Mesenchymal stem cell (in vitro differentiated cells and primary cell): Measurements from ENCODE around the gene TPBGL.

Experiments used
- DNase-seq: peaks from one replicate; pipeline ENCODE4 v3.0.0-alpha.2; 2013
- H2AFZ ChIP-seq: one replicate; pipeline ENCODE4 v1.6.1; 2013; ENCODE audit warnings: low read depth, mild to moderate bottlenecking, control low read depth, inconsistent platforms, low read length, moderate library complexity
- H2AK5ac ChIP-seq: 2 replicates; pipeline ENCODE4 v1.6.1; 2013; ENCODE audit warnings: low read length, moderate library complexity, mild to moderate bottlenecking, inconsistent platforms; ENCODE audit not compliant: severe bottlenecking
- H2BK120ac ChIP-seq: one replicate; pipeline ENCODE4 v1.6.1; 2013; ENCODE audit warnings: low read depth, mild to moderate bottlenecking, inconsistent platforms, low read length, moderate library complexity
- H2BK12ac ChIP-seq, 2 experiments: one replicate each; pipeline ENCODE4 v1.6.1; 2013; ENCODE audit warnings: inconsistent platforms in 2 of 2, low read length in 2 of 2, mild to moderate bottlenecking in 2 of 2, moderate library complexity in 2 of 2, control low read depth in 1 of 2
- H2BK15ac ChIP-seq: one replicate; pipeline ENCODE4 v1.6.1; 2013; ENCODE audit warnings: mild to moderate bottlenecking, low read depth, inconsistent platforms; ENCODE audit not compliant: poor library complexity, severe bottlenecking
- H2BK5ac ChIP-seq: 2 replicates; pipeline ENCODE4 v1.6.1; 2013; ENCODE audit warnings: low read depth, mild to moderate bottlenecking, low read length, control low read depth, inconsistent platforms; ENCODE audit not compliant: poor library complexity, severe bottlenecking
- H3K14ac ChIP-seq, 2 experiments: one replicate each; pipeline ENCODE4 v1.6.1; 2013; ENCODE audit warnings: inconsistent platforms in 2 of 2, low read length in 2 of 2, control low read depth in 1 of 2, mild to moderate bottlenecking in 1 of 2, moderate library complexity in 1 of 2
- H3K18ac ChIP-seq, 2 experiments: one replicate each; pipeline ENCODE4 v1.6.1; 2013; ENCODE audit warnings: inconsistent platforms in 2 of 2, low read length in 2 of 2, control low read depth in 1 of 2, low read depth in 1 of 2, mild to moderate bottlenecking in 1 of 2
- H3K23ac ChIP-seq, 2 experiments: one replicate each; pipeline ENCODE4 v1.6.1; 2013; ENCODE audit warnings: inconsistent platforms in 2 of 2, low read length in 2 of 2, mild to moderate bottlenecking in 2 of 2, moderate library complexity in 2 of 2, control low read depth in 1 of 2
- H3K27ac ChIP-seq: 2 replicates; pipeline ENCODE4 v1.5.1; 2013; ENCODE audit warnings: mild to moderate bottlenecking, moderate library complexity, low read length, control low read depth, inconsistent platforms; ENCODE audit not compliant: poor library complexity, severe bottlenecking
- H3K27me3 ChIP-seq, 2 experiments: 2 replicates each; pipeline versions ENCODE4 v1.6.1 to v1.7.0; 2013; ENCODE audit warnings: low read length in 2 of 2, mild to moderate bottlenecking in 2 of 2, moderate library complexity in 2 of 2, control low read depth in 1 of 2, inconsistent platforms in 1 of 2; ENCODE audit not compliant: control insufficient read depth in 1 of 2, insufficient read depth in 1 of 2
- H3K36me3 ChIP-seq, 2 experiments: 2 replicates each; pipeline versions ENCODE4 v1.6.1 to v1.7.0; 2013; ENCODE audit warnings: low read length in 2 of 2, control low read depth in 1 of 2, inconsistent platforms in 1 of 2, low read depth in 1 of 2, mild to moderate bottlenecking in 1 of 2; ENCODE audit not compliant: insufficient read depth in 2 of 2, control insufficient read depth in 1 of 2
- H3K4ac ChIP-seq, 2 experiments: one replicate each; pipeline ENCODE4 v1.6.1; 2013; ENCODE audit warnings: inconsistent platforms in 2 of 2, low read length in 2 of 2, mild to moderate bottlenecking in 2 of 2, moderate library complexity in 2 of 2, control low read depth in 1 of 2, low read depth in 1 of 2
- H3K4me1 ChIP-seq: 2 replicates; pipeline ENCODE4 v1.6.1; 2013; ENCODE audit warnings: low read depth, low read length, control low read depth; ENCODE audit not compliant: control insufficient read depth, insufficient read depth
- H3K4me2 ChIP-seq: 2 replicates; pipeline ENCODE4 v1.6.1; 2013; ENCODE audit warnings: low read length, mild to moderate bottlenecking, inconsistent platforms; ENCODE audit not compliant: poor library complexity, severe bottlenecking
- H3K4me3 ChIP-seq, 2 experiments: 2 replicates each; pipeline versions ENCODE4 v1.5.1 to v1.7.0; 2013; ENCODE audit warnings: low read length in 2 of 2, mild to moderate bottlenecking in 2 of 2, control low read depth in 1 of 2, low read depth in 1 of 2; ENCODE audit not compliant: insufficient read depth in 1 of 2
- H3K79me1 ChIP-seq: replicated peaks from 2 replicates; pipeline ENCODE4 v1.6.1; 2013; ENCODE audit warnings: mild to moderate bottlenecking, control low read depth, low read length, inconsistent platforms; ENCODE audit not compliant: poor library complexity, severe bottlenecking
- H3K9ac ChIP-seq: 2 replicates; pipeline ENCODE4 v1.7.0; 2013; ENCODE audit warnings: mild to moderate bottlenecking, low read length, moderate library complexity
- H3K9me3 ChIP-seq: 2 replicates; pipeline ENCODE4 v1.7.0; 2013; ENCODE audit warnings: mild to moderate bottlenecking, low read length; ENCODE audit not compliant: control insufficient read depth
- H4K8ac ChIP-seq: one replicate; pipeline ENCODE4 v1.6.1; 2013; ENCODE audit warnings: inconsistent platforms, mild to moderate bottlenecking, low read length, moderate library complexity
- H4K91ac ChIP-seq: one replicate; pipeline ENCODE4 v1.6.1; 2013; ENCODE audit warnings: mild to moderate bottlenecking, low read length, inconsistent platforms
- WGBS: methylation state at CpG from one replicate; pipeline ENCODE4 v1.1.7; 2013; ENCODE audit warnings: mixed read lengths; 5-methylcytosine and 5-hydroxymethylcytosine counted together

The TPBGL gene

GRCh38 chr11:75198278-75198973 is 42.1 kb upstream of the TPBGL start:
- Histone ChIP-seq H4K8ac (no peak overlapping the region), H2AFZ (no peak overlapping the region), H3K4me1 (peaks cover 4% of the 10 kb centered on the region), H2BK120ac (no peak overlapping the region), H3K79me1 (no peaks in the 10 kb centered on the region), H3K9me3 (no peaks in the 10 kb centered on the region), H2BK12ac (no peak overlapping the region), H3K23ac (no peak overlapping the region), H3K14ac (no peak overlapping the region), H3K36me3 (peaks cover 0 to 77% of the 10 kb centered on the region in 2 experiments), H3K9ac (no peak overlapping the region), H3K4ac (no peak overlapping the region), H3K18ac (no peak overlapping the region), H3K27ac (no peak overlapping the region), H2BK5ac (no peak overlapping the region), H3K4me3 (no peak overlapping the region), H4K91ac (no peak overlapping the region), H2BK15ac (no peak overlapping the region), H2AK5ac (no peak overlapping the region), H3K4me2 (no peak overlapping the region), H3K27me3 (peaks cover 0 to 50% of the 10 kb centered on the region in 2 experiments)
- DNase-seq = no peak
- 87% methylated on average over 7 of the region's 7 CpGs for WGBS

DNA sequence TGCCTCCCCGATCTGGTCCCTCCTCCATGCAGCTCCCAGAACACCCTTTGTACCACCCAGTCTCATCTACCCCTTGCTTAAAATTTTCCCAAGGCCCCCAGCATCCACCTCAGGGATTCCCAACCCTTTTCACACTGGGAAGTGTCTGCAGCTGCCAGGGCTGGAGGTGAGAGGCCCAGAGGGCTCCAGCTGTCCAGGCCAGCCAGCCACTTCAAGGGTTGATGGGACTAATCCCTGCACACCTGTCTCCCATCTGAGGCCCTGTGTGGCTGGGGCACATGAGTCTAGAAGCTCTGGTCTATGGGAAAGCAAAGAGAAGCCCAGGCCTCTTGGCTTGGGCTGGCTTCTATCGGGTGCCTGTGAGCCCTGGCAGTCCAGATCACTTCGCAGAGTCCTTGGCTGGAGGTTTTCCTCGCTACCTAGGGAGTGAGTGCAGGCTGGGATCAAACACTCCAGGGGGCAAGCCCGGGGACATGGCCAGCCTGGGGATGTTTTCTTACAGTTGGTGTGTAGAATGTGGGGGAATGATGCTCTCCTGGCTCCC is 41.1 kb upstream of the TPBGL start:
- no peak for DNase-seq
- no peak overlapping the region for H4K8ac ChIP-seq
- no peak overlapping the region for H2AFZ ChIP-seq
- no peak overlapping the region for H3K14ac ChIP-seq
- no peak overlapping the region for H3K23ac ChIP-seq
- WGBS = 90% methylated on average over 4 of the region's 5 CpGs
- H3K18ac ChIP-seq = no peak overlapping the region
- H3K79me1 ChIP-seq = no peaks in the 10 kb centered on the region
- no peaks in the 10 kb centered on the region for H3K9me3 ChIP-seq
- no peak overlapping the region for H3K4me3 ChIP-seq
- no peak overlapping the region for H2BK15ac ChIP-seq
- no peak overlapping the region for H3K27ac ChIP-seq
- H3K27me3 ChIP-seq = peaks cover 0 to 56% of the 10 kb centered on the region in 2 experiments
- peaks cover 6% of the 10 kb centered on the region for H3K4me1 ChIP-seq
- no peak overlapping the region for H2AK5ac ChIP-seq
- no peak overlapping the region for H3K9ac ChIP-seq
- peaks cover 0 to 77% of the 10 kb centered on the region in 2 experiments for H3K36me3 ChIP-seq
- no peak overlapping the region for H3K4me2 ChIP-seq
- no peak overlapping the region for H3K4ac ChIP-seq
- no peak overlapping the region for H2BK5ac ChIP-seq
- H4K91ac ChIP-seq = no peak overlapping the region
- no peak overlapping the region for H2BK120ac ChIP-seq
- H2BK12ac ChIP-seq = no peak overlapping the region

DNA sequence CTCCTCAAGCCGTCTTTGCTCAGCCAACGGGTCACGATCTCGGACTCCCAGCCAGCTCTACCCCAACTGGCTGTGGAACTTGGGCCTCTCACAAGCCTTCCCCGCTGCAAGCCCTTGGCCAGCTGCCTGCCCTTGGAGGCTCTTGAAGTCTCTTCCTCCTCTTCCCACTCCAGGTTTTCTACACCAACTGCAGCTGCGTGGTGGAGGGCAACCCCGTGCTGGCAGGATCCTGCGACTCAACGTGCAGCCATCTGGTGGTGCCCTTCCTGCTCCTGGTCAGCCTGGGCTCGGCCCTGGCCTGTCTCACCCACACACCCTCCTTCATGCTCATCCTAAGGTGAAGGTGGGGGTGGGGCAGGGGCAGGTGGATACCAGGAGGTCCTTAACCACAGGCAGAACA is 40.5 kb upstream of the TPBGL start:
- no peak overlapping the region for H2BK120ac ChIP-seq
- H2BK15ac ChIP-seq = no peak overlapping the region
- H3K9me3 ChIP-seq = no peaks in the 10 kb centered on the region
- no peak overlapping the region for H4K91ac ChIP-seq
- no peak overlapping the region for H3K23ac ChIP-seq
- no peak overlapping the region for H3K18ac ChIP-seq
- H2AFZ ChIP-seq = no peak overlapping the region
- DNase-seq = no peak
- no peak overlapping the region for H2BK5ac ChIP-seq
- H3K27me3 ChIP-seq = peaks cover 0 to 54% of the 10 kb centered on the region in 2 experiments
- H3K4ac ChIP-seq = no peak overlapping the region
- H3K79me1 ChIP-seq = no peaks in the 10 kb centered on the region
- H3K9ac ChIP-seq = no peak overlapping the region
- H3K36me3 ChIP-seq = peaks cover 0 to 76% of the 10 kb centered on the region in 2 experiments
- no peak overlapping the region for H2BK12ac ChIP-seq
- no peak overlapping the region for H3K4me2 ChIP-seq
- no peak overlapping the region for H3K14ac ChIP-seq
- H3K27ac ChIP-seq = no peak overlapping the region
- no peak overlapping the region for H3K4me3 ChIP-seq
- H3K4me1 ChIP-seq = peaks cover 10% of the 10 kb centered on the region
- H4K8ac ChIP-seq = no peak overlapping the region
- WGBS = 92% methylated on average over 5 of the region's 10 CpGs
- no peak overlapping the region for H2AK5ac ChIP-seq

DNA sequence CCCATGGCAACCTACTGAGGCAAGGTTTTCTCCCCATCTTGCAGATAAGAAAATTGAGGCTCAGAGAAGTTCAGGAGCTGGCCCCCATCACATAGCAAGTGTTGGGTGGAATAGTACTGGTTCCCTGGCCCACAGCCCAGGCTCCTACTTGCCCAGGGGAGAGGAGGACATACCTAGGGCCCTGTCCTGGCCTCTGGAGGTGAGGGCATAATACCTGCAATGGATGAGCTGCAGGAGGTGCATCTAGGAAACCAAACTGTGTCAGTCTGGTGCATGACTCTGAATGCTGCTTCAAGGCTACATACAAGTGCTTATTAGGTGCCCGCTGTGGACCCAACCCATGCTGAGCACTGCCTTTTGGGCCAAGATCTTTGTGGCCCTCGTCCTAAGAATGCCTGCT is 40.0 kb upstream of the TPBGL start:
- H2BK5ac ChIP-seq = no peak overlapping the region
- peaks cover 0 to 71% of the 10 kb centered on the region in 2 experiments for H3K36me3 ChIP-seq
- DNase-seq = no peak
- H3K4ac ChIP-seq = no peak overlapping the region
- H2AK5ac ChIP-seq = no peak overlapping the region
- H2BK12ac ChIP-seq = no peak overlapping the region
- H3K9me3 ChIP-seq = no peaks in the 10 kb centered on the region
- H4K8ac ChIP-seq = no peak overlapping the region
- H3K4me1 ChIP-seq = peaks cover 10% of the 10 kb centered on the region
- no peak overlapping the region for H2AFZ ChIP-seq
- 75% methylated on average over 2 of the region's 2 CpGs for WGBS
- no peak overlapping the region for H3K23ac ChIP-seq
- no peak overlapping the region for H3K9ac ChIP-seq
- H3K18ac ChIP-seq = no peak overlapping the region
- no peaks in the 10 kb centered on the region for H3K79me1 ChIP-seq
- H3K4me3 ChIP-seq = no peak overlapping the region
- no peak overlapping the region for H3K4me2 ChIP-seq
- no peak overlapping the region for H2BK120ac ChIP-seq
- H2BK15ac ChIP-seq = no peak overlapping the region
- H3K27me3 ChIP-seq = peaks cover 0 to 52% of the 10 kb centered on the region in 2 experiments
- H3K14ac ChIP-seq = no peak overlapping the region
- H4K91ac ChIP-seq = no peak overlapping the region
- H3K27ac ChIP-seq = no peak overlapping the region
